B cell (primary cell): Measurements from ENCODE around the gene TMTC4.

Experiments
- CTCF ChIP-seq: fragments of 200-600 bp; IDR thresholded peaks from one replicate; pipeline ENCODE4 v1.8.0; 2022; ENCODE audit warnings: antibody characterized with exemption, mild to moderate bottlenecking
- EZH2 ChIP-seq: IDR thresholded peaks from 2 replicates; pipeline ENCODE4 v1.6.1; 2012; ENCODE audit warnings: borderline replicate concordance, low read depth, mild to moderate bottlenecking, moderate library complexity, low read length; ENCODE audit not compliant: insufficient read depth, poor library complexity, severe bottlenecking

GRCh38 chr13:100660761-100661160 lies 13.8 kb downstream of the TMTC4 start:
- no peak for TF ChIP-seq EZH2
- TF ChIP-seq CTCF, result no peak
